ENCODE results near the gene MYO15B.

MYO15B gene

GRCh38 chr17:75587675-75588595 lies at the start of gene MYO15B:
Gene MYO15B (plus strand): TSS chr17:75587800. CDS start chr17:75588058, 258 bp downstream.
- no peak for DNase-seq

DNA sequence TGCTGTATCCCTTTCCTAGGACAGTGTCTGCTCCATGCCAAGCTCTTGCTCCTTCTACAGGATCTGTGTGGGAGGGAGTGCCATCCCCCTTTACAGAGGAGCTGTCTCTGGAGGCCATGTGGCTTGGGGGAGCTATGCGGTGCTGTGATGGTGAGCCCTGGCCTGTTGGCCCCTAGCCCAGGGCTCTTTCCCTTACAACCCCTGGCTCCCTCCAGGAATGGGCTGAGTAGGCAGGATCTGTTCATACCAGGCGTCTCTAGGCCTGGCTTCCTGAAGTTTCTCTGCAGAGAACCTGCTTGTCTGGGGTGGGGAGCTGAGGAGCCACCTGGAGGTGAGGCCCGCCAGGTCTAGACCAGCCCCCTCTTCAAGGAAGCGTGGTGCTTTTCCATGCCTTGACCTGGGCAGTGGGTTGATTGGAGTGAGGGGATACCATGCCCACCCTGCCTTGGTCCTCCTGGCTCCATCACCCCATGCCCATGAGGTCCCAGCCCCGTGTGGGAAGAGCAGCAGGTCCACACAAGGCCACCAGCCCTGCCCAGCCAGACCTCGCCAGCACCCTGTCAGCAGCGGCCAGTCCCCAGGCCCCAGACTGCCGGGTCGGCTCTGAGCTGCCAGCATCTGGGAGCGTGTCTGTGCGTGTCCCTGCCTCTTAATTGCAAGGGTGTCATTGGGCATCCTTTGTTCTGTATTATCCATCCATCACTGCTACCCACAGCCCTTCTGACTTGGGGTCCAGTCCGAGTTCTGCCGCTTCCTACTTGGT lies 47.5 kb upstream of the MYO15B start:
- DNase-seq, result no peak

GRCh38 chr17:75540923-75541503 lies 46.6 kb upstream of the MYO15B start:
- no peak for DNase-seq

- no peak for DNase-seq
Observed at GRCh38 chr17:75542229-75542628, 45.4 kb upstream of the MYO15B start.

- DNase-seq, result no peak
Observed at GRCh38 chr17:75542728-75543336, 44.8 kb upstream of the MYO15B start.

DNA sequence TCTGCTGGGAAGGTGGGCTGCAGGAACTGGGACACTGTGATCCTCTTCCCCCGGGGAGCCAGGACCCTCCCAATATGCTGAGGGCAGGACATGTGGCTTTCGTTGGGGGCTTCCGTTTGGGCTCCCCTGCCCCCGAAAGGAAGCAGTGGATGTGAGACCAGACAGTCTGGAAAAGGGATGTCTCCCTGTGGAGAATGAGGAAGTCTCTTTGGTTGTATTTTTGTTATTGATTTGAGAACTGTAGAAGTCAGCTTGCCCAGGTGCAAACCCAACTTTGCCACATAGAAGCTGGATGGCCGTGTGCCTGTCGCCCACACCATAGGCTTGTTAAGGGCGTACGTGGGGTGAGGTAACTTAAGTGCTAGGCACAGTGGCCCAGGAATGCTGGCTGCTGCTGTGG lies 43.4 kb upstream of the MYO15B start:
- no peak for DNase-seq

DNA sequence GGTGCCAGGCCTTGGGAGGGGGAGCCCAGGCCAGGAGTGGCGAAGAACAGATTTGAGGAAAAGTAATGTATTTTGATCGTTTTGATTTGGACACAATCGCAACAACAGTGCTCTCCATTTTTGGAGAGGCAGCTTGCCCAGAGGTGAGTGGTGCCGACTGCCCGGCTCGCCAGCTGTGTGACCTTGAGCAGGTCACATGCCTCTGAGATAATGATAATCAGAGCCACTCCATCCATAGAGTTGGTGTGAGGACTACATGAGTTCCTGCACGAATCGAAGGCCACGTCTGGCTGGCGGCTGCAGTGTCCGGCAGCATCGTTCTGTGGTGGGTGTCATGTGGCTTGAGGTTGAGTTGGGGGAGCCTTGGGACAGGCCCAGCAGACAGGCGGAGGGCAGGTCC lies 41.4 kb upstream of the MYO15B start:
- DNase-seq, result no peak

- DNase-seq, result no peak
Observed at GRCh38 chr17:75547091-75547490, 40.5 kb upstream of the MYO15B start.

DNA sequence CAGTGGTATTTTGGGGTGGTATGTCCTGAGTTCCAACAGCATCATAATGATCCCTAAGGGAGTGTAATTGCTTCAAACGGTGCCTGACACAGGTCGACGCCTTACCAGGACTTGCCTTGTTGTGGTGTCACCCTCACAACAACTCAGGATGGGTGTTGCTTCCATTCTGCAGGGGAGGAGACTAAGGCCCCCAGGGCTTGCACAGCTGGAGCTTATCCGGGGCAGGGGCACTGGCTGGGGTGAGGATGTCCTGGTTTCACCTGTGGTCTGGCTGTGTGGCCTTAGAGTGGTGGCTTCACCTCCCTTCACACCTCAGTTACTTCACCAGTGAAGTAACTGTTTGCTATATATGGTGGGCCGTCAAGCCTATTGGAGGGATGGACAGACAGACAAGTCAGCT lies 38.8 kb upstream of the MYO15B start:
- no peak for DNase-seq

- no peak for DNase-seq
Observed at GRCh38 chr17:75549246-75550138, 38.1 kb upstream of the MYO15B start.

- no peak for DNase-seq
Observed at GRCh38 chr17:75550139-75550465, 37.5 kb upstream of the MYO15B start.

DNA sequence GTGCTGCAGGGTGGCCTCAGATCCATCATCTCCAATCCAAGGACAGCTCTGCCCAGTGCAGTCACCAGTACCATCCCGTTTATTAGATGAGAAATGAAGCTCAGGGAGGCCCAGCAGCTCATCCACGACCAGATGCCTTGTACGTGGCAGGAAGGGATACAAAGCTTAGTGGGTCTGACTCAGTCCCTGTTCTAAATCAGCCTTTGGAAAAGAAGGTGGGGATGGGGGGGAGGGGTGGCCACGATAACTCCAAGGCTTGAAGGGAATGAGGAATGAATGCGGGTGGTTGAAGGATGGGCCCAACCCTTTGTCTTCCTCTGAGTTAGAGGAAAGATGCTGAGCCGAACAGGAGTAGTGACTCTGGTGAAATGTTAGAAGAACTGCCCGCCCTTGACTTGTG lies 36.3 kb upstream of the MYO15B start:
- DNase-seq, result no peak

DNA sequence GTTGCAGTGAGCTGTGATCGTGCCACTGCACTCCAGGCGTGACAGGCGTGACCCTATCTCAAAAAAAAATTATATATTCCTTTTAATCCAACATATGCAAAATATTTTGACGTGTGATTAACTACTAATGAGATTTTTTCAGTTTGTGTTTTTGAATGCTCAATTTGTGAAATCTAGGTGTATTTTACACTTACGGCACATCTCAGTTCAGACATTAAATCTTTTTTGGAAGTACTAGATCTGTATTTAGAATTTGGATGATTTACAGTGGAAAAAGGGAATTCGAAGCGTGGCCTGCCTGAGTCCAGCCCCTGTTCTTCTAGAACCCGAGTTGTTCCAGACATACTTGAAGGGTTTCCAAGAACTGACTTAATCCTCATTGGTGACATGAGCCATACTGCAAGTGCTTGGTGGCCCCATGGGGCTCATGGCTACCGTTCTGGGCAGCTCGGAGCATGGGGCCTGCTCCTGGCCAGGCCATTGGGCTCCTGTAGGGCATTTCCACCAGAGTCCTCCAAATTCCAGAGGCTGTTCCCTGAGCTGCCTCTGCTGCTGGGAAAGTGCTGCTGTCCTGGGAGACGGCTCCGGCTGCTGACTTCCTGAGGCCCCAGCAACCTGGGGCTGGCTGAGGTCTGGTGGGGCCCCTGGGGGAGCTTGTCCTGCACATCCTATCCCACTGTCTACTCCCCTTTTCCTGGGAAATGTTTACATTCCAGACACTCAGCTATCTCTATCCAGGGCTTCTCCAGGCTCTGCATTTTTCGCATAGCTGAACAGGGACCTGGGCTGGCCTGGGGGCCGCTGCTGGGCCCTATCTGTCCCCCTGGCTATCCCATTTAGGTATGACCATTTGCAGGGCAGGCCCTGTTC lies 34.9 kb upstream of the MYO15B start:
- peak; percentile 33 for DNase-seq

GRCh38 chr17:75553295-75554110 lies 34.1 kb upstream of the MYO15B start:
- no peak for DNase-seq

DNA sequence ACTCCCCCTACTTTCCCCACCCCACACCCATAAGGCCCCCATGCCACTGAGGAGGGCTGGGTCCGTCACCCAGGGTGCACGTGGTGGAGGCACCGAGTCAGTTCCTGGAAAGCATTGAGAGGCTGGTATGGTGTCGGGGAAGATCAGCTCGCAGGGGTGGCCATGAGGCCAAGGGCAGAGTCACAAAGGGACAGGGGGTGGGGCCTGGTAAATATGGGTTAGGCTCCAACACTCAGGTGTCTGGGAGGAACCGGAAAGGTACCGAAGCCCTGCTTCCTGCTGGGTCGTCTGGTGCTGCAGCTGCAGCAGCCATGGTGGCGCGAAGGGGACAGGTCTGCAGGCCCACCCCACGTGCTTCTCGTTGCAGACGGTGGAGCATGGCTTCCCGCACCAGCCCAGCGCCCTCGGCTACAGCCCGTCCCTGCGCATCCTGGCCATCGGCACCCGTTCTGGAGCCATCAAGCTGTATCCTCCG lies 31.9 kb upstream of the MYO15B start:
- DNase-seq, result no peak

DNA sequence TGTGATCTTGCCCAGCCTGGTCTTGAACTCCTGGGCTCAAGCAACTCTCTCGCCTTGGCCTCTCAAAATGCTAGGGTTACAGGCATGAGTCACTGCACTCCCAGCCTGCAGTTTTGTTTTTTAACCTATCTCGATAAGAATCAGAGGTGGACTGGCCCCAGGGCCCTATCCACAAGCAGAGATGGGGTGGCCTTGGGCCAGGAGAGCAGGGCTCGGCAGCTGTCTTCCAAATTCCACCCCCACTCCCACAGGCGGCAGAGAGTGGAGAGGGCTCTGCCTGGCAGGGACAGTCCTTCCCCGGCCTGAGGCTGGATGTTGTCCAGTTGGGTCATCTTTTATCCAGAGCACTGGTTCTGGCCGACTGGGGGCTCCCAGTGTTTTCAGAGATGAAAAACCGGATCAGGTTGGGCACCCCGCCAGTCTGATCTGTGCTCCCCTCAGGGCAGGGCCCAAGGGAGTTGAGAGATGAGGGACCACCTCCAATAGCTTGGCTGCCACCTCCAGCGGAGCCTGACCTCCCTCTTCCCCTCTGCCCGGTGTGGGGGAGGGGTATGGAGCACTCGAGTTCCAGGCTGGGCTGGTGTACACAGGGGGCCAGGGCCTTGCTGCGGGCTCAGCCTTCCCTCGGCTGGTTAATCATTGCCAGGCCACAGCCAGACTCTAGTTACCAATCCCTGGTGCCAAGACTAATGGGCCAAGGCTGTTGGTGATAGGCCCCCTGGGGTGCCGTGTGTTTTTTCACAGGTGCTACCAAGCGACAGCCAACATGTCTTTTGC lies 30.3 kb upstream of the MYO15B start:
- peak; percentile 73 for DNase-seq

DNA sequence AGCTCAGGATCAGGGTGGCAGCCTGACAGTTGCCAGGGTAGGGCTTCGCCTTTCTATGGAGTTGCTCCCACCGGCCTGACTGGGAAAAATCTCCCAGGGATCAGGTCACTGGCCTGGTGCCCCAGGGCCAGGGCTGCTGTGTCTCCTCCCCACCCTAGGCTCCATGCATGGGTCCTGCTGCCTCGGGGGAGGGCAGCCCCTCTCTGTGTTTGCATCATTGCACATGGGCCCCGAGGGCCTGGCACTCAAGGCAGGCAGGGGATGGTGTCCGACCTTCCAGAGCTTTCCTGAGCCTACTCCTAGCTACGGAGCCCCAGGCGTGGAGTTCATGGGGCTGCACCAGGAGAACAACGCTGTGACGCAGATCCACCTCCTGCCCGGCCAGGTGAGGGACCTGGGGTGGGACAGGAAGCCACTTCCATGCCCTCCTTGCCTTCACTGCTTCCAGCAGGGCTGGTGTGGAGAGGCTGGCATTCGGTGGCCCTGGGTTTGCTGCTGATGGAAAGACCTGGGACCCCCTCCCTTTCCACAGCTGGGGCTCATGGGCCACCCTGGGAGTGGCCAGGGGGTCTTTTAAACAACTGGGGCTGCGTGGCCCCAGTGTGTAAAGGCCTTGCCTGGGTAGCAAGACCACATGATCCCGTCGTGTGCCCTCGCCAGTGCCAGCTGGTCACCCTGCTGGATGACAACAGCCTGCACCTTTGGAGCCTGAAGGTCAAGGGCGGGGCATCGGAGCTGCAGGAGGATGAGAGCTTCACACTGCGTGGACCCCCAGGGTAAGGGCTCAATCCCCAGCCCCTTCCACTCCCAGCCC lies 29.5 kb upstream of the MYO15B start:
- no peak for DNase-seq

Data from kidney glomerular epithelial cell (primary cell).